Neuron (in vitro differentiated cells): ENCODE data around the gene CEMIP2.

Source experiments
- H2AFZ ChIP-seq: one replicate; pipeline ENCODE4 v1.6.1; 2013; ENCODE audit warnings: low read depth, mild to moderate bottlenecking, inconsistent platforms, low read length, moderate library complexity
- H3K27me3 ChIP-seq: one replicate; pipeline ENCODE4 v1.6.1; 2013; ENCODE audit warnings: low read length; ENCODE audit not compliant: insufficient read depth
- H3K36me3 ChIP-seq: one replicate; pipeline ENCODE4 v1.6.1; 2013; ENCODE audit warnings: low read length; ENCODE audit not compliant: insufficient read depth
- H3K4me1 ChIP-seq: one replicate; pipeline ENCODE4 v1.6.1; 2013; ENCODE audit warnings: low read length; ENCODE audit not compliant: insufficient read depth
- H3K4me3 ChIP-seq: 2 replicates; pipeline ENCODE4 v1.5.1; 2013; ENCODE audit warnings: mild to moderate bottlenecking, low read length, moderate library complexity
- H3K9me3 ChIP-seq: one replicate; pipeline ENCODE4 v1.6.1; 2013; ENCODE audit warnings: low read length

Gene CEMIP2

DNA sequence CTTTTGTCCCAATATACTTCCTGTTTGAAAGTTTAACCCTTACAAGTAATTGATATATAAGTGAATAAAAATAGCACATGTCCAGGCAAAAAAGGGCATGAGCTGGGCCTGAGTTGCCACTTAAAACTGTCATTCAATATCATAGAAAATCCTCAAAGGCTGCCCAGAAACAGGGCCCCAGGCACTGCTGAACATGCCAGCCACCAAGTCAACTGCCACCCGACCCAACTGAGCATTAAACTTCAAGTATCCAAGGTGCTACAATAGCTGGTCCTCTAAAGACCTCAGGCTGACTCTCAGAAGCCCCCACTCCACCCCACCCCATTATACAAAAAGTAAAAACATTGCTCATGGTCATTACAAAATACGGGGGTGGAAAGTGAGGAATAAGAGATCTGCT is 83.7 kb downstream of the CEMIP2 start:
- H3K4me1 ChIP-seq = no peaks in the 10 kb centered on the region
- no peaks in the 10 kb centered on the region for H3K9me3 ChIP-seq
- no peak overlapping the region for H3K4me3 ChIP-seq
- H3K27me3 ChIP-seq = no peaks in the 10 kb centered on the region
- no peak overlapping the region for H2AFZ ChIP-seq
- peaks cover 69% of the 10 kb centered on the region for H3K36me3 ChIP-seq

GRCh38 chr9:71683598-71684235 is 84.6 kb downstream of the CEMIP2 start:
- no peak overlapping the region for H2AFZ ChIP-seq
- no peak overlapping the region for H3K4me3 ChIP-seq
- no peaks in the 10 kb centered on the region for H3K27me3 ChIP-seq
- H3K9me3 ChIP-seq = no peaks in the 10 kb centered on the region
- peaks cover 60% of the 10 kb centered on the region for H3K36me3 ChIP-seq
- H3K4me1 ChIP-seq = no peaks in the 10 kb centered on the region

DNA sequence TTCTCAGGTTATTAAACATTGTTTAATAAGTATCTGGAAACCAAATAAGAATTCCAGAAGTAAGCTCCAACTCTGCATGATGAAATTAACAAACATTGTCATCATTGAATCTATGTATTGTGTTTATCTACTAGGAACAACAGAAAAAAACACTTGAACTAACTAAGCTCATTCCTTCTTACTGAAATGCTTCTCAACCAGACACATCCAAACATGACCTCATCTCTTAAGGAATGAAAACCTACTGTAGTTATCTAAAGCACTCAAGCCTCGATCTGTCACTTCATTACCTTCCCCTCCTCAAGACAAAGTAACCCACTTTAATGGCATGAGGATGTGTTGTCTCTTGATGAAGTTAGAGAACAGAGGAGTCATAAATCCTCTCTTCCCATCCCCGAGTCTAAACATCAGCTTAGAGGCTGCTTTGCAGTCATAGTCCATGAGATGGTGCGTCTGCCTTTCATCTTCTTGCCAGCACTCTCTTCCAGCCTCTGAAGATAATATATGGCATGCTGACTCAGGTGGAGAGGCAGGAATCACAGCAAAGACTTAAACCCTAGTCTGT is 86.5 kb downstream of the CEMIP2 start:
- no peak overlapping the region for H3K4me3 ChIP-seq
- no peaks in the 10 kb centered on the region for H3K9me3 ChIP-seq
- peaks cover 47% of the 10 kb centered on the region for H3K36me3 ChIP-seq
- H2AFZ ChIP-seq = no peak overlapping the region
- H3K27me3 ChIP-seq = no peaks in the 10 kb centered on the region
- no peaks in the 10 kb centered on the region for H3K4me1 ChIP-seq

- Histone ChIP-seq H3K4me1 (no peaks in the 10 kb centered on the region), H3K36me3 (peaks cover 41% of the 10 kb centered on the region), H3K9me3 (peaks cover 2% of the 10 kb centered on the region), H3K4me3 (no peak overlapping the region), H2AFZ (no peak overlapping the region), H3K27me3 (no peaks in the 10 kb centered on the region)
Observed at GRCh38 chr9:71681104-71681707, 87.1 kb downstream of the CEMIP2 start.

DNA sequence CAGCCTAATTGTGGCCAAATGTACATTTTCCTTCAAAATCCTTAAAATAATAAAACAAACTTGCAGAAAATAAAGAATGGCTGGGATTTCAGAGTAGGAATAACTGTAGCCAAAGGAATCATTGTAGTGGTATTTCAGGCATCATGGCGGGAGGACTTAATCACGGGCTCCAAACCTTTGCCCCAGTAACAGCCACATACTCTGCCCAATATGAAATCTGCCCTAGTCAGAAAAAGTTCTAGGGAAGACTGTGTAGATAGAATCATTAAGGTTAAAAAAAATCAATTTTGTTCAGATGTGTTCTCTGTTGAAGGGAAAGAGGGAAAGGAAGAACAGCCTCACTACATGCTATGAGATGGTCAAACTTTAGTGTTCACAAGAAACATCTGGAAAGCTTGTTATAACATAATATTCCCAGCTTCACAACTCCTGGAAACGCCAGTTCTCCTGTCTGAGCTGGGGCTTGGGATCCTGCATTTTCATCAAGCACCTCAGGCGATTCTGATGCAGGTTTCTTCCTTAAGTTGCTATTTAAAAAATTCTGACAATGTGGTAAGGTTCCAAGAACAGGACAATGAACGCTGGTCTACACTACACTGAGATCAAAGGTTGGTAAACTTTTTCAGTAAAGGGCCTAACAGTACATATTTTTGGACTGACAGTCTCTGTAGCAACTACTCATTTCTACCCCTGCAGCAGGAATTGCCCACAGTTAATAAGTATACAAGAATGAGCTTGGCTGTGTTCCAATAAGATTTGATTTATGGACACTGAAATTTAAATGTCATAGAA is 87.9 kb downstream of the CEMIP2 start:
- H3K4me1 ChIP-seq = no peaks in the 10 kb centered on the region
- peaks cover 33% of the 10 kb centered on the region for H3K36me3 ChIP-seq
- no peak overlapping the region for H2AFZ ChIP-seq
- H3K4me3 ChIP-seq = no peak overlapping the region
- H3K27me3 ChIP-seq = no peaks in the 10 kb centered on the region
- H3K9me3 ChIP-seq = peaks cover 2% of the 10 kb centered on the region

DNA sequence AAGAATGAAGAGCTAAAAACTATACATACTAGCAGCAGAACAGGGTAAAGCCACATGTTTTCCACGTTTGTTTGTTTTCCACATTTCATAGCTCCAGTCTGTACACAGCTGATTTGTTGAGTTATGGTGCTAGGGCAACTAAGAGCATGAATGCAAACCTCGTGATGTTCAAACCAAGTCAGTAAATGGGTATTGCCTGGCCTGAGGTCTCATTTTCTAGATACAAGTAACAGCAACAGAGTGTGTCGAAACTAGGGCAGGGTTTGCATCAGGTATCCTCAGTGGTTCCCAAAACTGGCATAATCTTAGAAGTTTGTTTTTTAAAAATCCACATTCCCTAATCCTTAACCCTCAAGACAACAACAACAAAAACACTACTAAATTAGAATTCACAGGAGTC is 89.3 kb downstream of the CEMIP2 start:
- peaks cover 2% of the 10 kb centered on the region for H3K9me3 ChIP-seq
- H3K36me3 ChIP-seq = peaks cover 20% of the 10 kb centered on the region
- H3K4me3 ChIP-seq = no peak overlapping the region
- no peak overlapping the region for H2AFZ ChIP-seq
- no peaks in the 10 kb centered on the region for H3K4me1 ChIP-seq
- H3K27me3 ChIP-seq = no peaks in the 10 kb centered on the region

DNA sequence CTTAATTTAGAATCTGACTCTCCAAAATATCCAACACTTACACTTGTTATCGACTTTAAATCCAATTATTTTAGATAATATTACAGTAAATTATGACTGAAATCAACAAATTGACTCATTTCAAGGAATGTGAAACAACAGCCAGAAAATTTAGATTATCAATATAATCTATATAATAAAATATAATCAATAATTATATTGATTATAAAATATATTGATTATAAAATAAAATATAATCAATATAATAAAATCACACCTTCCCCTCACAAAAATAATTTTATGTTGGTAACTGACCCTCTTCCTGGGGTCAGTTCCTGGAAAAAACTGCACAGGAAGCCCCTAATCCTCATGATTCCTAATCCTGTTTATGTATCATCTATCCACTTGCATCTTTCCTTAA is 91.1 kb downstream of the CEMIP2 start:
- Histone ChIP-seq H3K36me3 (peaks cover 12% of the 10 kb centered on the region), H3K9me3 (peaks cover 2% of the 10 kb centered on the region), H3K27me3 (no peaks in the 10 kb centered on the region), H2AFZ (no peak overlapping the region), H3K4me3 (no peak overlapping the region), H3K4me1 (no peaks in the 10 kb centered on the region)

DNA sequence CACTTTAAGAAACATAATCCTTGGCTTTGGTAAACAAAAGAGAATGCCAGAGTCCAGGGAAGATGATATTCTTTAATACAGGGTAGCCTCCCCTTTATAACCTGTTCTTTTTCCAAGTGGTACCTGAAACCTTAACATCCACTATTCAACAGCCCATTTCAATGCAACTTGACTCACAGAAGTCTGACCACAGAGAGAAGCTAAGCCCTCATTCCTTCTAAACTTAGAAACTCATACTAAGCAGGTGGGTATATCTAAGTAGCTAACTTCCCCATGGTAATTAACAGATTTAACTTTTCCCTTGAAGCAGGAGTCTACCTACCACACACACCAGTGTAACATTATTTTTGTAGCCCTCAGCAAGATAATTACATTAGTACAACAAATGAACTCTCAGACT is 91.9 kb downstream of the CEMIP2 start:
- peaks cover 2% of the 10 kb centered on the region for H3K9me3 ChIP-seq
- H3K27me3 ChIP-seq = no peaks in the 10 kb centered on the region
- H3K4me3 ChIP-seq = no peak overlapping the region
- H2AFZ ChIP-seq = no peak overlapping the region
- peaks cover 4% of the 10 kb centered on the region for H3K36me3 ChIP-seq
- no peaks in the 10 kb centered on the region for H3K4me1 ChIP-seq

DNA sequence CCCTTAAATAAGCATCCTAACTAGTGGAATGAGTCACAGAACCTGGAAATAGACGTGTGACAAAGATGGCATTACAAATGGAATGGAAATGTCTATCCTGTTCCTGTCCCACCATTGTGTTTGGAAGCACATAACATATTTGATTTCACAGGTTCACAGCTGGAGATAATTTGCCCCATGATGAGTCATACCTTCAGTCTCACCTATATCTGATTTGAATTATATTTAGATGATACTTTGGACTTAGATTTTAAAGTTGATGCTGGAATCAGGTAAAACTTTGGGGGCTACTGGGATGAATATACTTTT is 92.5 kb downstream of the CEMIP2 start:
- Histone ChIP-seq H3K4me3 (no peak overlapping the region), H2AFZ (no peak overlapping the region), H3K4me1 (no peaks in the 10 kb centered on the region), H3K27me3 (no peaks in the 10 kb centered on the region), H3K9me3 (peaks cover 2% of the 10 kb centered on the region), H3K36me3 (peaks cover 4% of the 10 kb centered on the region)

DNA sequence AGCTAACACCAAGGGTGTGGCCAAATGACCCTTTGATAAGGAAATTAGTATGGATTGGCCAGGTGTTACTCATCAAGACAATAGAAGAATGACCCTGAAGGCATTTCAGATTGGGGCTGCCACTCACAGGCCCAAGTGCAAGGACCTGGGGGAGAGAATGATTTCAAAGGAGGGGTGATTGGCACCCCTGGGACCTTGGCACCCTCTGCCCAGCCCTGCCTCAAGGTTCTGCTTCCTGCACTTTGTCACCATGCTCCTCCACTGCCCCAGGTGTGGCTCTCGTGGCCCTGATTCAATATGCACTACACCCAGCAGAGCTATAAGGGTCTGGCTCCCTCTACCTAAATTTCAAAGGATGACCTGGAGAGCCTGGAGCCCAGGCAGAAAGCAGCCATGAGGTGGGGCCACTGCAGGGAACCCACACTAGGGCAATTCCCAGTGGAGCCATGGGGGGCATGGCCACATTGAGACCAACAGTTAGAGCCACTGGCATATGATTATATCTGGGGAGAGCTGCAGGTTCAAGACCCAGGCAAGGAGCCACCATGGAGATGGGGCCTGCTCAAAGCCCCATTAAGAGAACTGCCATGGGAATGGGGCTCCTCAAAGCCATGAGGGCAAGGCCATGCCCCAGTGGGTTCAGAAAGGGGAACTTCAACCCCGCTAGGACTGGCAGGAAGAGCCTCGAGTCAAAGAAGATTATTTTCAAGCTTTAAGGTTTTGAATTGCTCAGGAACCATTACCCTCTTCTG is 93.0 kb downstream of the CEMIP2 start:
- Histone ChIP-seq H3K27me3 (no peaks in the 10 kb centered on the region), H2AFZ (no peak overlapping the region), H3K36me3 (peaks cover 2% of the 10 kb centered on the region), H3K4me3 (no peak overlapping the region), H3K4me1 (no peaks in the 10 kb centered on the region), H3K9me3 (peaks cover 2% of the 10 kb centered on the region)

DNA sequence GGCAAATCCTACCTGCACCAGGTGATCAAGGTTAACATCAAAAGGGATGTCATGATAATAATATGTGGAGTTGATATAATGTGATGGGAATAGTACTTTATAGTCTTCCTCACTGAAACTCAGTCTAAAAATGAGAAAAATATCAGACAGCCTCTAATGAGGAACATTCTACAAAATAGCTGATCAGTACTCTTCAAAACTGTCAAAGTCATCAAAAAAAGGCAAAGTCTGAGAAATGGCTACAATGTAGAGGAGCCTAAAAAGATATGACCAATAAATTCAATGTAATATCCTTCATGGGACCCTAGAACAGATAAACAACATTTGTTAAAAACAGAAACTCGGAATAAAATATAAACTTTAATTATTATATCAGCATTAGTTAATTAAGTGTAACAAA is 95.7 kb downstream of the CEMIP2 start:
- Histone ChIP-seq H3K4me3 (no peak overlapping the region), H3K4me1 (no peaks in the 10 kb centered on the region), H3K9me3 (peaks cover 2% of the 10 kb centered on the region), H2AFZ (no peak overlapping the region), H3K27me3 (no peaks in the 10 kb centered on the region), H3K36me3 (no peaks in the 10 kb centered on the region)

GRCh38 chr9:71671289-71671688 is 97.0 kb downstream of the CEMIP2 start:
- no peak overlapping the region for H2AFZ ChIP-seq
- no peak overlapping the region for H3K4me3 ChIP-seq
- no peaks in the 10 kb centered on the region for H3K9me3 ChIP-seq
- no peaks in the 10 kb centered on the region for H3K27me3 ChIP-seq
- no peaks in the 10 kb centered on the region for H3K4me1 ChIP-seq
- no peaks in the 10 kb centered on the region for H3K36me3 ChIP-seq

GRCh38 chr9:71670121-71670520 is 98.2 kb downstream of the CEMIP2 start:
- Histone ChIP-seq H3K9me3 (no peaks in the 10 kb centered on the region), H3K4me1 (no peaks in the 10 kb centered on the region), H2AFZ (no peak overlapping the region), H3K36me3 (no peaks in the 10 kb centered on the region), H3K4me3 (no peak overlapping the region), H3K27me3 (no peaks in the 10 kb centered on the region)
